Medulla oblongata (tissue), 1 donor: ENCODE measurements around the gene DLL4.
A peak's percentile ranks its signal among the peaks of the same experiment; 100 is the strongest.

ENCODE experiments used
- DNase-seq: peaks from one replicate; pipeline ENCODE4 v3.0.0-alpha.2; 2015; ENCODE audit errors: extremely low spot score

The DLL4 gene

GRCh38 chr15:40906091-40906990 lies 22.8 kb upstream of the DLL4 start:
- peak; percentile 77 for DNase-seq

- DNase-seq: peak; percentile 64
These were observed 21.9 kb upstream of the DLL4 start for GRCh38 chr15:40906991-40907802.

- no peak for DNase-seq
These were observed 21.0 kb upstream of the DLL4 start for GRCh38 chr15:40908095-40908494.

GRCh38 chr15:40909662-40910630 lies 19.2 kb upstream of the DLL4 start:
- DNase-seq: no peak

- no peak for DNase-seq
These were observed 18.0 kb upstream of the DLL4 start for GRCh38 chr15:40911141-40911540.

DNA sequence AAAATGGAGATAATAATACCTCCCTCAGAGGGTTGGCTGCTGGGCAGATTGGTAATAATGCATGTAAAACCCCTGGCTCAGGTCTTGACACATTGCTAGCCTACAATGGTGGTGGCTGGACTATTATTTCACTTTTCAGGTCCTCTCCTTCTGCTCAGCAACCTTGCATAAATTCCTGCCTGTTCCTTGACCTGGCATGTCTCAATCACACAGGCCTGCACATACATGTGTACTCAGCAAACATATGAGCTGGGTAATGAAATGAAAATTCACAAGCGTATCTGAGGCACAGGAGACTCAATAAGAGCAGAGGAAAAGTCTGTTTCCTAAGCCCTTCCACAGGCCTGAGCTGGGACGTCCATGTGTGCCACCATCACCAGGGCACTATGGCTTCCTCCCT lies 17.4 kb upstream of the DLL4 start:
- DNase-seq: no peak

DNA sequence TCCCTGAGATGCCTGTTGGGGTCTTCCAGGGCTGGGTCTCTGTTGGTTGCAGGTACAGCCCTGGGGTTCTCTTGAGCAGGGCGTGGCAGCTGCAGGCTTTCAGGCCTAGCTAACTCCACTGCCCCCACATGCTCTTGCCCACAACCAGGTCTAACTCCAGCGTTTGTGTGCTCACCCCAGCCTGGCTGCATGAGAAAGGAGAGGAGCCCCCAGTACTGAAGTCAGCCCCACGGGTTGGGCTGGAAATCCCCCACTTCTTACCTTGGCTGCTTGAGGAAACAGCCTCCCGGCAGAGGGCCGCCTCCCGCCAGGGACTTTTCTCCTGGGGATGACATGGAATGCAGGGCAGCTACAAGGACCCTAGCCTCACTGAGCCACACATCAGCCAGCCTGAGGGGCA lies 16.7 kb upstream of the DLL4 start:
- DNase-seq: no peak

GRCh38 chr15:40914013-40914412 lies 15.1 kb upstream of the DLL4 start:
- no peak for DNase-seq

- DNase-seq: no peak
These were observed 14.7 kb upstream of the DLL4 start for GRCh38 chr15:40914486-40914885.

- DNase-seq: no peak
These were observed 14.0 kb upstream of the DLL4 start for GRCh38 chr15:40915116-40915661.

DNA sequence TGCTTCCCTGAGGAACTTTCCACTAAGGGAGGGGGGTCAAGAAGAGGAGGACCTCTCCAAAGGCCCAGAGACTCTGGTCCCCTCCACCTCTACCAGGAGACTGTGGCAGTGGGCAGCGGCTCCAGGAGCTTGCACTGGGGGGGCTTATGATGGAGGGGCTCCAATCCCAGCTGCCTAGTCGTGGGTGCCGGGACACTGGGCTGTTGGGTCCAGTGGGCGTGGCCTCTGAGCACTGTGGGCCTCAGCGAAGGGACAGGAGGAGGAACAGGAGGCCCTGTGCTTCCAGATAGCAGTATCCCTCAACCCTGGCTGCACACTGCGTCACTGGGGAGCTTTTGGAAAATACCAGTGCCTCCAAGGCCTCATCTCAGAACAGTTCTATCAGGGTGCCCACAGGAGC lies 13.5 kb upstream of the DLL4 start:
- DNase-seq: no peak

DNA sequence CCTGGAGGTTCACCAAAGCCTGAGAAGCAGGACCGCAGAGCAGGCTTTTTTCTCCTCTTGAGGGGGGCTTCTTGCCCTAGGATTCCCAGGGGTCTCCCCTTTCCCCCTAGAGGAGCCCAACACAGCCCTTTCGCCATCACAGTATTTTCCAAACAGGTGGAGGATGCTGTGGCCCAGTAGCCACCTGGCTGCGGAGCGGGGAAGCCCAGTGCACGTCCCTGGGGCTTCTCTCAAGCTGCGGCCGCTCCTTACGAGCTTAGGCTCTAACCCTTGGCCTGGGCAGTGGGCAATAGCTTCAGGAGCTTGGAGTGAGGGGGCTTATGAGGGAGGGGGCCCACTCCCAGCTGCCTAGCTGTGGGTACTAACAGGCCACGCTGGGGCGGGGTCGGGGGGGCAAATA lies 11.6 kb upstream of the DLL4 start:
- DNase-seq: no peak

DNA sequence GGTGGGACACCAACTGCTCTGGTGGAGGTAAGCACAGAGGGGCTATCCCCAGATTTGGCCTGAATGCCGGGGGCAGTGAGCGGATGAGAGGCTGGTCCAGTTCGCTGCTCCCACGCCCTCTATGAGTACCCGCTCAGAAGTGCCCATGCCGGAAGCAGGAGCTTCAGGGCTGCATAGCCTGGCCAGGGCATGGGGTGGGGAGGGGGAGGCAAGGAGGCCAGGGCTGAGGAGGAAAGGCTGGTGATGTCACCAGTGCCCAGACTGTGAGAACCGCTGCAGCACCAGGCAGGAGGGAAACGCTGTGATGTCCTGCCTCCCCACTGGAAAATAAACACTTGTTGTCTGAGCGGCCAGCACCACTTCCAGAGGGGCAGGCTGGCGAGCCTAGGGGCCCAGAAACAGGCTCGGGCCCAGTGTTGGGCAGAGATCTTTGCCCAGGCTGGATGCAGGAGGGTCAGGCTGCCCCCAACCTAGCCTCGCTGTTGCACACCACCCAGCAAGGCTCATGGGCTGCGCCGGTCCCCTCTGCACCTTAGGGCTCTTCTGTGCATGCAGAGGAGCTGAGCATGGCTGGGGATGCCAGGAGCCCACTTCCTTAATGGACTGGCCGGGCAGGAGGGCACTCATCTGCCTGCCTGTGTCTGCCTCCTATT lies 10.9 kb upstream of the DLL4 start:
- no peak for DNase-seq

DNA sequence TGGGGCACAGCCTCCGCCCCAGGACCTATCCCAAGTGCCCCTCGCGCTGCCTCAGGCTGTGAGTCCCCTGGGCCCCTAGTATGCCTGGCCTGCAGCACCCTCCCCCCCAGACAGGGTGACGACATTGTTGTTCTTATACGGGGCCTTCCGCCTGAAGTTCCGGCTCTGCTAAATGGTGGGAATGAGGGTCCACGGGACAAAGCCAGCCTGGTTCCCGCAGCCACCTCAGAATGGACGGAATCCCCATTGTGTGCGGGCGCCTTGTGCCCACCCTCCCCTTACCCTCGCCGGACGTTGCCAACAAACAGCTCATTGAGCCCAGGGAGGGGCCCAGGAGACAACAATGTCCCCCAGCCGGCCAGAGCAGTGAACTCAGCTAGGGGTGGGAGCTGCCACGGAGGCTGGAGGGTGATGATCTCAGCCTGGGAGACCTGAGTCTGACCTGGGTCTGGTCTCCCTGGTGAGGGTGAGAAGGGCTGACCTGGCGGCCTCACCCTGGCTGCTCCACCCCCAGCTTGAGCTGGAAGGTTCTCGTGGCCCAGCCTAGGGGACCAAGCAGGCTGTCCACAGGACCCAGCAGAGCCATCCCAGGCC lies 10.2 kb upstream of the DLL4 start:
- no peak for DNase-seq

DNA sequence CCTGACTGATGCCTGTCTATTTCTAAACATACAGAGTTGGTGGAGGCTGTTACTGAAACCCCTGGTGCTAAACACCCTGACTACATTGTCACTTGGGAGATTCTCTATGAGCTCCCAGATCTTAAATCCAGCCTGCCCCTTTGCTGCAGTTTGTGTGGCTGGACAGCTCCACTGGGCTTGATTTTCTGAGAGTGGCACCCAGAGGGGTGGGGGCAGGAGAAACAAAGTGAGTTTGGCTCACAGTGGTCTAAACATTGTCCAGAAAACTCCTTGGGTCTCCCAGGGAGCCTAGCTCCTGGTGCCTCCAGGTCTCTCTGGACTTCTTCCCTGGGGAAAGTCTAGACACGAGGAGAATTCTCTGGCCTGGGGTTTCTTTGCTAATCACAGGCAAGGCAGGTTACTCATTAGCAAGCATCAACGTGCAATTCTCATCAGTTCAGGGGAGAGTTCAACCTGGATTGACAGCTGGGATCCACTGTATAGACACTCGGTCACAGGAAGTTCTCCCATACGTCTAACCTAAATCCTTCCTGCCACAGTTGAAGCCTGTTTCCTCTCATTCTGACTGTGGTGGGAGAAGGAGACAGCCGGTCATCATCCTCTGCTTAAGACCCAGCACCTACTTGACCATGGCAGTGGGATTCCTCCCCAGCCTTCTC lies 7.1 kb upstream of the DLL4 start:
- DNase-seq: no peak

- DNase-seq: no peak
These were observed 6.5 kb upstream of the DLL4 start for GRCh38 chr15:40922608-40923005.

- no peak for DNase-seq
These were observed 5.6 kb upstream of the DLL4 start for GRCh38 chr15:40923551-40923950.

DNA sequence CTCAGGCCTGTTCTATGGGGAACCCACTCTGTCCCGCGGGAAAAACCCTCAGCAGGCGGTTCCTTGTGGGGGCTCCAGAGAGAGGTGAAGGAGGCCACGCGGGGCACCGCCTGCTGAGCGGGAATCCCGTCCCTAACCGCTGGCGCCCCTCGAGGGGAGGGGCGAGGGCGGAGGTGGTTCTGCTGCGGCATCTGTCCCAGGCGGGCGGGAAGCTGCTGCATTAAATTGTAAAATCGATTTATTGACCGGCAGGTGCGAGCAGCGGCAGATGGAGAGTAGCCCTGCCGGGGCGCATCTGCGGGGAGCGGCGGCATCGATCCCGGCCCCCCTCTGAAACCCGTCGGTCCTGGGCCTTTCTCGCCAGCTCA lies 3.7 kb upstream of the DLL4 start:
- no peak for DNase-seq

- DNase-seq: no peak
These were observed 3.1 kb upstream of the DLL4 start for GRCh38 chr15:40925863-40926658.
